Nephron progenitor cell (in vitro differentiated cells): Measurements from ENCODE around the gene ABCC6.

ENCODE experiments used
- DNase-seq: peaks from one replicate; pipeline ENCODE4 v3.0.0; 2021
- H3K27ac Mint-ChIP-seq: 2 replicates; pipeline ENCODE4 v1.8.0; 2021; ENCODE audit warnings: mild to moderate bottlenecking, moderate library complexity, mixed read lengths
- H3K27me3 Mint-ChIP-seq: 2 replicates; pipeline ENCODE4 v1.8.0; 2021; ENCODE audit warnings: mild to moderate bottlenecking, low read depth, mixed read lengths; ENCODE audit not compliant: poor library complexity
- H3K36me3 Mint-ChIP-seq: 2 replicates; pipeline ENCODE4 v1.8.0; 2021; ENCODE audit warnings: low read depth, mixed read lengths
- H3K4me1 Mint-ChIP-seq: 2 replicates; pipeline ENCODE4 v1.8.0; 2021; ENCODE audit warnings: mixed read lengths
- H3K4me3 Mint-ChIP-seq: 2 replicates; pipeline ENCODE4 v1.8.0; 2021; ENCODE audit warnings: mild to moderate bottlenecking, moderate library complexity, mixed read lengths
- H3K9me3 Mint-ChIP-seq: 2 replicates; pipeline ENCODE4 v1.8.0; 2021; ENCODE audit warnings: mild to moderate bottlenecking, moderate library complexity, mixed read lengths
- CTCF ChIP-seq: fragments of 200-600 bp; sonication (generic); IDR thresholded peaks from 2 replicates; pipeline ENCODE4 v1.5.0; 2021; ENCODE audit warnings: antibody characterized with exemption

ABCC6 gene

GRCh38 chr16:16126896-16127295 is 96.4 kb downstream of the ABCC6 start:
- H3K27ac Mint-ChIP-seq = peak overlapping the region; percentile 58
- H3K36me3 Mint-ChIP-seq = peaks cover 64% of the 10 kb centered on the region
- peaks cover 31% of the 10 kb centered on the region for H3K9me3 Mint-ChIP-seq
- no peak overlapping the region for H3K4me3 Mint-ChIP-seq
- no peak for TF ChIP-seq CTCF
- H3K27me3 Mint-ChIP-seq = peaks cover 4% of the 10 kb centered on the region
- DNase-seq = no peak
- H3K4me1 Mint-ChIP-seq = no peaks in the 10 kb centered on the region

- Mint-ChIP-seq H3K27me3 (peaks cover 4% of the 10 kb centered on the region), H3K36me3 (peaks cover 77% of the 10 kb centered on the region), H3K27ac (no peak overlapping the region), H3K4me3 (no peak overlapping the region), H3K9me3 (peaks cover 31% of the 10 kb centered on the region), H3K4me1 (no peaks in the 10 kb centered on the region)
- TF ChIP-seq CTCF = no peak
- DNase-seq = no peak
These were observed 98.3 kb downstream of the ABCC6 start for GRCh38 chr16:16124974-16125373.

- peaks cover 31% of the 10 kb centered on the region for H3K9me3 Mint-ChIP-seq
- H3K4me1 Mint-ChIP-seq = no peaks in the 10 kb centered on the region
- H3K36me3 Mint-ChIP-seq = peaks cover 82% of the 10 kb centered on the region
- no peak overlapping the region for H3K27ac Mint-ChIP-seq
- no peak for TF ChIP-seq CTCF
- DNase-seq = no peak
- no peak overlapping the region for H3K4me3 Mint-ChIP-seq
- peaks cover 4% of the 10 kb centered on the region for H3K27me3 Mint-ChIP-seq
These were observed 98.9 kb downstream of the ABCC6 start for GRCh38 chr16:16124438-16124837.

- peaks cover 4% of the 10 kb centered on the region for H3K27me3 Mint-ChIP-seq
- no peak overlapping the region for H3K27ac Mint-ChIP-seq
- TF ChIP-seq CTCF = no peak
- peaks cover 96% of the 10 kb centered on the region for H3K36me3 Mint-ChIP-seq
- DNase-seq = no peak
- no peak overlapping the region for H3K4me3 Mint-ChIP-seq
- no peaks in the 10 kb centered on the region for H3K4me1 Mint-ChIP-seq
- peaks cover 49% of the 10 kb centered on the region for H3K9me3 Mint-ChIP-seq
These were observed 101.0 kb downstream of the ABCC6 start for GRCh38 chr16:16122264-16122663.

- peaks cover 100% of the 10 kb centered on the region for H3K36me3 Mint-ChIP-seq
- H3K4me1 Mint-ChIP-seq = no peaks in the 10 kb centered on the region
- no peak for TF ChIP-seq CTCF
- peaks cover 4% of the 10 kb centered on the region for H3K27me3 Mint-ChIP-seq
- no peak overlapping the region for H3K27ac Mint-ChIP-seq
- H3K9me3 Mint-ChIP-seq = peaks cover 57% of the 10 kb centered on the region
- no peak overlapping the region for H3K4me3 Mint-ChIP-seq
- no peak for DNase-seq
These were observed 102.0 kb downstream of the ABCC6 start for GRCh38 chr16:16121185-16121727.

- peaks cover 4% of the 10 kb centered on the region for H3K27me3 Mint-ChIP-seq
- no peak overlapping the region for H3K4me3 Mint-ChIP-seq
- peaks cover 56% of the 10 kb centered on the region for H3K9me3 Mint-ChIP-seq
- no peaks in the 10 kb centered on the region for H3K4me1 Mint-ChIP-seq
- no peak overlapping the region for H3K27ac Mint-ChIP-seq
- no peak for TF ChIP-seq CTCF
- DNase-seq = no peak
- H3K36me3 Mint-ChIP-seq = peaks cover 100% of the 10 kb centered on the region
These were observed 102.7 kb downstream of the ABCC6 start for GRCh38 chr16:16120382-16121184.
